ENCODE data around the gene PTPRA. TPM values are rescaled to one million over a fixed set of nuclear protein-coding genes. Genes with fewer than 3 reads are reported as not detected.

The PTPRA gene
- total and polyA plus RNA-seq, 4 donors = 113 to 182 (median 166) TPM

- H3K4me3 ChIP-seq (ENCODE audit: low read depth, low read length) = no peak overlapping the region
- WGBS (ENCODE audit: insufficient coverage) = 22% methylated on average over 3 of the region's 3 CpGs
- H3K27ac ChIP-seq (ENCODE audit: low read depth, low read length) = no peak overlapping the region
- peak in 3 of 6 donors; percentile 32 to 90 (median 87) for DNase-seq (ENCODE audit: low read depth in 4 of 6, low spot score in 6 of 6)
- H3K36me3 ChIP-seq (ENCODE audit: control insufficient read depth, insufficient read depth, low read length) = peaks cover 8% of the 10 kb centered on the region
- H3K27me3 ChIP-seq (ENCODE audit: control insufficient read depth, insufficient read depth, low read length) = no peaks in the 10 kb centered on the region
- H3K4me1 ChIP-seq (ENCODE audit: control insufficient read depth, insufficient read depth, low read length) = peaks cover 13% of the 10 kb centered on the region
- H3K9me3 ChIP-seq (ENCODE audit: control insufficient read depth, insufficient read depth, low read length) = no peaks in the 10 kb centered on the region
Measured at GRCh38 chr20:2879146-2879545, 5.9 kb downstream of the PTPRA start.

GRCh38 chr20:2880650-2881049 is 7.4 kb downstream of the PTPRA start:
- H3K4me1 ChIP-seq (ENCODE audit: control insufficient read depth, insufficient read depth, low read length) = peaks cover 6% of the 10 kb centered on the region
- no peaks in the 10 kb centered on the region for H3K27me3 ChIP-seq (ENCODE audit: control insufficient read depth, insufficient read depth, low read length)
- H3K9me3 ChIP-seq (ENCODE audit: control insufficient read depth, insufficient read depth, low read length) = no peaks in the 10 kb centered on the region
- WGBS (ENCODE audit: insufficient coverage) = 57% methylated on average over 2 of the region's 7 CpGs
- H3K27ac ChIP-seq (ENCODE audit: low read depth, low read length) = no peak overlapping the region
- DNase-seq (ENCODE audit: low read depth in 4 of 6, low spot score in 6 of 6) = no peak
- no peak overlapping the region for H3K4me3 ChIP-seq (ENCODE audit: low read depth, low read length)
- H3K36me3 ChIP-seq (ENCODE audit: control insufficient read depth, insufficient read depth, low read length) = peaks cover 8% of the 10 kb centered on the region

GRCh38 chr20:2883726-2884637 is 10.7 kb downstream of the PTPRA start:
- DNase-seq (ENCODE audit: low read depth in 4 of 6, low spot score in 6 of 6) = no peak
- H3K9me3 ChIP-seq (ENCODE audit: control insufficient read depth, insufficient read depth, low read length) = no peaks in the 10 kb centered on the region
- no CpG with 5 or more reads among the region's 3 CpGs for WGBS (ENCODE audit: insufficient coverage)
- peaks cover 3% of the 10 kb centered on the region for H3K36me3 ChIP-seq (ENCODE audit: control insufficient read depth, insufficient read depth, low read length)
- peaks cover 4% of the 10 kb centered on the region for H3K4me1 ChIP-seq (ENCODE audit: control insufficient read depth, insufficient read depth, low read length)
- no peak overlapping the region for H3K4me3 ChIP-seq (ENCODE audit: low read depth, low read length)
- H3K27ac ChIP-seq (ENCODE audit: low read depth, low read length) = no peak overlapping the region
- no peaks in the 10 kb centered on the region for H3K27me3 ChIP-seq (ENCODE audit: control insufficient read depth, insufficient read depth, low read length)

- H3K4me3 ChIP-seq (ENCODE audit: low read depth, low read length) = no peak overlapping the region
- WGBS (ENCODE audit: insufficient coverage) = 75% methylated on average over 2 of the region's 3 CpGs
- H3K27me3 ChIP-seq (ENCODE audit: control insufficient read depth, insufficient read depth, low read length) = no peaks in the 10 kb centered on the region
- no peaks in the 10 kb centered on the region for H3K36me3 ChIP-seq (ENCODE audit: control insufficient read depth, insufficient read depth, low read length)
- no peaks in the 10 kb centered on the region for H3K4me1 ChIP-seq (ENCODE audit: control insufficient read depth, insufficient read depth, low read length)
- H3K27ac ChIP-seq (ENCODE audit: low read depth, low read length) = no peak overlapping the region
- no peaks in the 10 kb centered on the region for H3K9me3 ChIP-seq (ENCODE audit: control insufficient read depth, insufficient read depth, low read length)
- DNase-seq (ENCODE audit: low read depth in 4 of 6, low spot score in 6 of 6) = no peak
Measured at GRCh38 chr20:2887715-2888114, 14.4 kb downstream of the PTPRA start.

DNA sequence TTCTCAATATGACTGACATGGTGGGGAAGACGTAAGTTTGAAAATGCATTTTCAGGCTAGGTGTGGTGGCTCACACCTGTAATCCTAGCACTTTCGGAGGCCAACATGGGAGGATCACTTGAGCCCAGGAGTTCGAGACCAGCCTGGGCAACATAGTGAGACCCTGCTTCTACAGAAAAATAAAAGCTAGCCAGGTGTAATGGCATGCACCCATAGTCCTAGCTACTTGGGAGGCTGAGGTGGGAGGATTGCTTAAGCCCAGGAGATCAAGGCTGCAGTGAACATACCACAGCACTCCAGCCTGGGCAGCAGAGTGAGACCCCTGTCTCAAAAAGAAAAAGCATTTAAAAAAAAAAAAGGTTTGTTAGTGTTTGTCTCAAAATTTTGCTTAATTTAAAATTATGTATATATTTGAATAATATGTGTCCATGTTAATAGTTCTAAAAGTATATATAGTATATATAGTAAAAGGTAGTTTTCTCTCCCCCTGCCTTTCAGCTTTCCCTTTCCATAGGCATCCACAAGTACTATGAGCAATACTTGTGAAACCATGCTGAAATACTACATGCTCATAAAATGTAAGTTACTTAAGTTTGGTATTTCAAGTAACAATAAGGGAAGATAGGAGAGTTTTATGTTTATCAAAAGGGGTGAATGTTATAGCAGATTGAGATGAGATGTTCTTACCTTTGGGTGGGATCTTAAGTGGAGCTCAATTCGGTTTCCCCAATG is 15.1 kb downstream of the PTPRA start:
- Histone ChIP-seq H3K4me3 (ENCODE audit: low read depth, low read length) (no peak overlapping the region), H3K27ac (ENCODE audit: low read depth, low read length) (no peak overlapping the region)
- 100% methylated on average over 3 of the region's 4 CpGs for WGBS (ENCODE audit: insufficient coverage)

DNA sequence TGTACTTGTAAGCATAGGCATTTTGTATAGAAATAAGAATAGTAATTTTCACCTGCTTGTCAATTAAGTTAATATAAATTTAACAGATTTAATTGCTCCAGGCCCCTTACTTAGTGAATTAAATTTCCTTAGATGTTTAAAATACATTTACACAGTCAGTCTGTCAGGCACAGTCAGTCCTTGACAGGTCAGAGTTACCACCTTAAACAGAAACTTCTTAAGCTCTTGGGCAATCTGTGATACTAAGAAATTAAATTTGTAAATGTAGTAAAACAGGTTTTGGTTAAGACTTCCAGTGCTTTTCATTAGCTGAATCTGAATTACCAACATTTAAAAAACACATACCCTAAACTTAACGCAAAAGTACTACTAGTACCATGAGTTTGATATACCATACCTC is 15.9 kb downstream of the PTPRA start:
- no peak overlapping the region for H3K4me3 ChIP-seq (ENCODE audit: low read depth, low read length)
- no peaks in the 10 kb centered on the region for H3K27me3 ChIP-seq (ENCODE audit: control insufficient read depth, insufficient read depth, low read length)
- no CpG with 5 or more reads among the region's 1 CpG for WGBS (ENCODE audit: insufficient coverage)
- H3K36me3 ChIP-seq (ENCODE audit: control insufficient read depth, insufficient read depth, low read length) = no peaks in the 10 kb centered on the region
- no peak for DNase-seq (ENCODE audit: low read depth in 4 of 6, low spot score in 6 of 6)
- no peaks in the 10 kb centered on the region for H3K9me3 ChIP-seq (ENCODE audit: control insufficient read depth, insufficient read depth, low read length)
- H3K27ac ChIP-seq (ENCODE audit: low read depth, low read length) = no peak overlapping the region
- no peaks in the 10 kb centered on the region for H3K4me1 ChIP-seq (ENCODE audit: control insufficient read depth, insufficient read depth, low read length)

More for the DNA sequence above, 15.1 kb downstream of the PTPRA start:
- Histone ChIP-seq H3K9me3 (ENCODE audit: control insufficient read depth, insufficient read depth, low read length) (no peaks in the 10 kb centered on the region), H3K36me3 (ENCODE audit: control insufficient read depth, insufficient read depth, low read length) (no peaks in the 10 kb centered on the region), H3K27me3 (ENCODE audit: control insufficient read depth, insufficient read depth, low read length) (no peaks in the 10 kb centered on the region), H3K4me1 (ENCODE audit: control insufficient read depth, insufficient read depth, low read length) (no peaks in the 10 kb centered on the region)
- no peak for DNase-seq (ENCODE audit: low read depth in 4 of 6, low spot score in 6 of 6)

DNA sequence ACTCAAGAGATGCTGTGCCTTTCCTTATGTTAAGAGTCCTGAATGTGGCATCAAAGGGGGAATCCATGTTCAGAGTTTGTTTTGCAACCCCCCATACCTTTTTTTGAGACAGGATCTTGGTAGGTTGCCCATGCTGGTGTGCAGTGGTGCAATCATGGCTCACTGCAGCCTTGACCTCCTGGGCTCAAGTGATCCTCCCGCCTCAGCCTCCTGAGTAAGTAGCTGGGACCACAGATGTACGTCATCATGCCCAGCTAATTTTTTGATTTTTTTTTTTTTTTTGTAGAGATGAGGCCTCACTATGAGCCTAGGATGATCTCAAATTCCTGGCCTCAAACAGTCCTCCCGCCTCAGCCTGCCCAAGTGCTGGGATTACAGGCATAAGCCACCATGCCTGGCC is 16.5 kb downstream of the PTPRA start:
- Histone ChIP-seq H3K27ac (ENCODE audit: low read depth, low read length) (no peak overlapping the region), H3K4me1 (ENCODE audit: control insufficient read depth, insufficient read depth, low read length) (no peaks in the 10 kb centered on the region), H3K9me3 (ENCODE audit: control insufficient read depth, insufficient read depth, low read length) (no peaks in the 10 kb centered on the region), H3K4me3 (ENCODE audit: low read depth, low read length) (no peak overlapping the region), H3K27me3 (ENCODE audit: control insufficient read depth, insufficient read depth, low read length) (no peaks in the 10 kb centered on the region), H3K36me3 (ENCODE audit: control insufficient read depth, insufficient read depth, low read length) (no peaks in the 10 kb centered on the region)
- WGBS (ENCODE audit: insufficient coverage) = 80% methylated on average over 1 of the region's 3 CpGs
- no peak for DNase-seq (ENCODE audit: low read depth in 4 of 6, low spot score in 6 of 6)

DNA sequence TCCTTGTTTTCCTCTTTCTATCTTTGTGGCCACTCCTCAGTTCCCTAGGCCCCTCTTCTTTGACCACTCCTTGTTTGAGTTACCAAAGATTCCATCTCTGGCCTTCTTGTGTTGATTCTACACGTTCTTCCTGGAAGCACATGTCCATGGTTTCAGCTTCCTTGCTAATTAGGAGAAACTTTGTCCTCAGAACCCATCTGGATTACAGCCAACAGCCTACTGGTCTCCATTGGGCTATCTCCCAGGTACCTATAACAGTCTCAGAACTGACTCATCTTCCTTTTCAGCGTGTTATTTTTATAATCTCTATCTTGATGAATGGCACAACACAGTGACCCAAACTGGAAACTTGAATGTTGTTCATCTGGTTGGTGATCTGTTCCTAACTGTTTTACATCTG is 17.5 kb downstream of the PTPRA start:
- no peak overlapping the region for H3K4me3 ChIP-seq (ENCODE audit: low read depth, low read length)
- H3K27me3 ChIP-seq (ENCODE audit: control insufficient read depth, insufficient read depth, low read length) = no peaks in the 10 kb centered on the region
- H3K27ac ChIP-seq (ENCODE audit: low read depth, low read length) = no peak overlapping the region
- DNase-seq (ENCODE audit: low read depth in 4 of 6, low spot score in 6 of 6) = no peak
- H3K9me3 ChIP-seq (ENCODE audit: control insufficient read depth, insufficient read depth, low read length) = no peaks in the 10 kb centered on the region
- WGBS (ENCODE audit: insufficient coverage) = 22% methylated on average over 1 of the region's 2 CpGs
- no peaks in the 10 kb centered on the region for H3K4me1 ChIP-seq (ENCODE audit: control insufficient read depth, insufficient read depth, low read length)
- H3K36me3 ChIP-seq (ENCODE audit: control insufficient read depth, insufficient read depth, low read length) = no peaks in the 10 kb centered on the region

DNA sequence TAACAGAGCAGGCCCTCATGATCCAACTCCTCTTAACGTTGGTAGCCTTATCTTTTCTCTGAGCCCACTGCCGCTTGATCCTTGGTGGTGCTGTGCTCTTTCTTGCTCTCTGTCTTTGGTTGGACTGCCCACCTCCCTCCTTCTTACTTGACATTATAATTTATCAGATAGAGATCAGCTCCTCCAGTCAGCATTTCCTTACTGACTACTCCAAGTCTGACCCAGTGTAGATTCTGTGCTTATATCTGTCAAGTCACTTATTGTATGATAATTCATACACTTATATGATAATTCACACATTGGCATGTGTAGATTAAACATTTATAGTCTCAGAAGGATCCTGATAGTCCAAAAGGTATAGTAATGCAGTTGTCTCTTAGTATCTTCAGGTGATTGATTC is 18.1 kb downstream of the PTPRA start:
- no peaks in the 10 kb centered on the region for H3K36me3 ChIP-seq (ENCODE audit: control insufficient read depth, insufficient read depth, low read length)
- no peak overlapping the region for H3K4me3 ChIP-seq (ENCODE audit: low read depth, low read length)
- no peak for DNase-seq (ENCODE audit: low read depth in 4 of 6, low spot score in 6 of 6)
- H3K9me3 ChIP-seq (ENCODE audit: control insufficient read depth, insufficient read depth, low read length) = no peaks in the 10 kb centered on the region
- WGBS (ENCODE audit: insufficient coverage) = 71% methylated on average over 1 of the region's 2 CpGs
- H3K27me3 ChIP-seq (ENCODE audit: control insufficient read depth, insufficient read depth, low read length) = no peaks in the 10 kb centered on the region
- H3K27ac ChIP-seq (ENCODE audit: low read depth, low read length) = no peak overlapping the region
- no peaks in the 10 kb centered on the region for H3K4me1 ChIP-seq (ENCODE audit: control insufficient read depth, insufficient read depth, low read length)
